WTC11 (cell line): ENCODE results near the gene MYH9. TPM values are rescaled to one million over a fixed set of nuclear protein-coding genes. Genes with fewer than 3 reads are reported as not detected.
A peak's percentile ranks its signal among the peaks of the same experiment; 100 is the strongest.

Experiments
- ATAC-seq: fragments of 200-7000 bp; cut with Tn5 transposase; 2 replicates; pipeline ENCODE4 v1.10.0; 2021; ENCODE audit warnings: mild to moderate bottlenecking, moderate library complexity
- CTCF ChIA-PET: fragments of 300-600 bp; sonication (Branson Sonifier 250); formaldehyde crosslinking; loops from one replicate; lab custom pipeline; 2021; ENCODE audit warnings: antibody characterized with exemption; lab: Charles Lee
- POLR2A ChIA-PET: fragments of 350-600 bp; sonication (Branson Sonifier 250); formaldehyde crosslinking; loops from one replicate; lab custom pipeline; 2021; ENCODE audit warnings: antibody characterized with exemption; lab: Charles Lee
- DNase-seq: peaks from one replicate; pipeline ENCODE4 v3.0.0; 2021; ENCODE audit warnings: low spot score
- H3K27ac Mint-ChIP-seq: 2 replicates; pipeline ENCODE4 v1.8.0; 2021; ENCODE audit warnings: mixed read lengths
- H3K27me3 Mint-ChIP-seq: 2 replicates; pipeline ENCODE4 v1.8.0; 2021; ENCODE audit warnings: low read depth, mild to moderate bottlenecking, moderate library complexity, mixed read lengths
- H3K36me3 Mint-ChIP-seq: 2 replicates; pipeline ENCODE4 v1.8.0; 2021; ENCODE audit warnings: mixed read lengths
- H3K4me1 Mint-ChIP-seq: 2 replicates; pipeline ENCODE4 v1.8.0; 2022; ENCODE audit warnings: mixed read lengths
- H3K4me3 Mint-ChIP-seq: 2 replicates; pipeline ENCODE4 v1.8.0; 2021; ENCODE audit warnings: mild to moderate bottlenecking, moderate library complexity, mixed read lengths
- H3K9me3 Mint-ChIP-seq: 2 replicates; pipeline ENCODE4 v1.8.0; 2021; ENCODE audit warnings: mixed read lengths
- ESRRA ChIP-seq: sonication (generic); formaldehyde crosslinking; IDR thresholded peaks from 2 replicates; pipeline ENCODE4 v1.8.1; 2022; ENCODE audit warnings: mild to moderate bottlenecking, missing genetic modification reagents, borderline replicate concordance
- ETV6 ChIP-seq: sonication (generic); formaldehyde crosslinking; IDR thresholded peaks from 2 replicates; pipeline ENCODE4 v1.8.1; 2022; ENCODE audit warnings: mild to moderate bottlenecking, missing genetic modification reagents
- FOXJ3 ChIP-seq: sonication (generic); formaldehyde crosslinking; IDR thresholded peaks from 2 replicates; pipeline ENCODE4 v1.9.0; 2021; ENCODE audit warnings: missing genetic modification reagents, mild to moderate bottlenecking, borderline replicate concordance
- IRF2 ChIP-seq: sonication (generic); formaldehyde crosslinking; IDR thresholded peaks from 2 replicates; pipeline ENCODE4 v1.8.0; 2022; ENCODE audit warnings: low read depth, missing genetic modification reagents, borderline replicate concordance
- KAT7 ChIP-seq: sonication (generic); formaldehyde crosslinking; IDR thresholded peaks from 2 replicates; pipeline ENCODE4 v1.8.1; 2023; ENCODE audit warnings: missing genetic modification reagents, mild to moderate bottlenecking, borderline replicate concordance
- MLX ChIP-seq: sonication (generic); formaldehyde crosslinking; IDR thresholded peaks from 2 replicates; pipeline ENCODE4 v1.8.1; 2023; ENCODE audit warnings: mild to moderate bottlenecking, missing genetic modification reagents, moderate library complexity
- MYBL2 ChIP-seq: sonication (generic); formaldehyde crosslinking; IDR thresholded peaks from 2 replicates; pipeline ENCODE4 v1.8.1; 2023; ENCODE audit warnings: mild to moderate bottlenecking, moderate library complexity, missing genetic modification reagents
- RORB ChIP-seq: fragments of 250-450 bp; sonication (Bioruptor Pico); IDR thresholded peaks from 2 replicates; pipeline ENCODE4 v1.9.0; 2021; ENCODE audit warnings: mild to moderate bottlenecking
- SMAD4 ChIP-seq: sonication (generic); formaldehyde crosslinking; IDR thresholded peaks from 2 replicates; pipeline ENCODE4 v1.8.0; 2022; ENCODE audit warnings: mild to moderate bottlenecking, missing genetic modification reagents
- SP1 ChIP-seq: sonication (generic); formaldehyde crosslinking; conservative IDR thresholded peaks from 2 replicates; pipeline ENCODE4 v1.8.1; 2022; ENCODE audit warnings: missing genetic modification reagents
- ZMAT4 ChIP-seq: fragments of 250-450 bp; sonication (Bioruptor Pico); IDR thresholded peaks from 2 replicates; pipeline ENCODE4 v1.9.0; 2021; ENCODE audit warnings: mild to moderate bottlenecking
- ZNF121 ChIP-seq: sonication (generic); formaldehyde crosslinking; IDR thresholded peaks from 2 replicates; pipeline ENCODE4 v1.8.0; 2023; ENCODE audit warnings: missing genetic modification reagents
- ZNF281 ChIP-seq: sonication (generic); formaldehyde crosslinking; IDR thresholded peaks from 2 replicates; pipeline ENCODE4 v1.8.0; 2023; ENCODE audit warnings: mild to moderate bottlenecking, missing genetic modification reagents
- ZNF425 ChIP-seq: fragments of 250-450 bp; sonication (Bioruptor Pico); conservative IDR thresholded peaks from 2 replicates; pipeline ENCODE4 v1.9.0; 2021; ENCODE audit warnings: mild to moderate bottlenecking
- ZNF532 ChIP-seq: fragments of 250-450 bp; sonication (Bioruptor Pico); IDR thresholded peaks from 2 replicates; pipeline ENCODE4 v1.9.0; 2021; ENCODE audit warnings: mild to moderate bottlenecking, borderline replicate concordance
- total RNA-seq: library from RNA; stranded (reverse); gene quantifications from 3 replicates; pipeline ENCODE4 v1.2.3, GENCODE V29; 2021
- TF ChIP-seq, protein P1 (sequence below): sonication (generic); formaldehyde crosslinking; IDR thresholded peaks from 2 replicates; pipeline ENCODE4 v1.8.0; 2022; ENCODE audit warnings: mild to moderate bottlenecking, missing genetic modification reagents
- TF ChIP-seq, protein P2 (sequence below): sonication (generic); formaldehyde crosslinking; IDR thresholded peaks from 2 replicates; pipeline ENCODE4 v1.8.1; 2023; ENCODE audit warnings: mild to moderate bottlenecking, missing genetic modification reagents, moderate library complexity

MYH9 gene
- total RNA-seq, 1 experiment from 2014 or later, result 277 TPM

GRCh38 chr22:36355894-36356293 lies 31.9 kb downstream of the MYH9 start:
- Mint-ChIP-seq H3K27ac (peak overlapping the region; percentile 92), H3K27me3 (no peaks in the 10 kb centered on the region), H3K36me3 (no peaks in the 10 kb centered on the region; the same call in 1 of the 2 replicates), H3K4me3 (no peak overlapping the region), H3K4me1 (peaks cover 83% of the 10 kb centered on the region), H3K9me3 (no peaks in the 10 kb centered on the region)
- no peak for ATAC-seq
- TF ChIP-seq RORB (CRISPR knock-in tag) (no peak), ZNF121 (no peak), KAT7 (CRISPR knock-in tag) (no peak), MYBL2 (CRISPR knock-in tag) (no peak), ZMAT4 (CRISPR knock-in tag) (no peak), SP1 (CRISPR knock-in tag) (no peak), ZNF281 (CRISPR knock-in tag) (no peak), IRF2 (CRISPR knock-in tag) (no peak), ETV6 (CRISPR knock-in tag) (no peak), ESRRA (CRISPR knock-in tag) (no peak), SMAD4 (CRISPR knock-in tag) (no peak), FOXJ3 (CRISPR knock-in tag) (no peak), ZNF425 (CRISPR knock-in tag) (no peak), MLX (CRISPR knock-in tag) (no peak), ZNF532 (no peak)
- TF ChIP-seq, protein P1, sequence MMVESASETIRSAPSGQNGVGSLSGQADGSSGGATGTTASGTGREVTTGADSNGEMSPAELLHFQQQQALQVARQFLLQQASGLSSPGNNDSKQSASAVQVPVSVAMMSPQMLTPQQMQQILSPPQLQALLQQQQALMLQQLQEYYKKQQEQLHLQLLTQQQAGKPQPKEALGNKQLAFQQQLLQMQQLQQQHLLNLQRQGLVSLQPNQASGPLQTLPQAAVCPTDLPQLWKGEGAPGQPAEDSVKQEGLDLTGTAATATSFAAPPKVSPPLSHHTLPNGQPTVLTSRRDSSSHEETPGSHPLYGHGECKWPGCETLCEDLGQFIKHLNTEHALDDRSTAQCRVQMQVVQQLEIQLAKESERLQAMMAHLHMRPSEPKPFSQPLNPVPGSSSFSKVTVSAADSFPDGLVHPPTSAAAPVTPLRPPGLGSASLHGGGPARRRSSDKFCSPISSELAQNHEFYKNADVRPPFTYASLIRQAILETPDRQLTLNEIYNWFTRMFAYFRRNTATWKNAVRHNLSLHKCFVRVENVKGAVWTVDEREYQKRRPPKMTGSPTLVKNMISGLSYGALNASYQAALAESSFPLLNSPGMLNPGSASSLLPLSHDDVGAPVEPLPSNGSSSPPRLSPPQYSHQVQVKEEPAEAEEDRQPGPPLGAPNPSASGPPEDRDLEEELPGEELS (CRISPR knock-in tag), result no peak
- TF ChIP-seq, protein P2, sequence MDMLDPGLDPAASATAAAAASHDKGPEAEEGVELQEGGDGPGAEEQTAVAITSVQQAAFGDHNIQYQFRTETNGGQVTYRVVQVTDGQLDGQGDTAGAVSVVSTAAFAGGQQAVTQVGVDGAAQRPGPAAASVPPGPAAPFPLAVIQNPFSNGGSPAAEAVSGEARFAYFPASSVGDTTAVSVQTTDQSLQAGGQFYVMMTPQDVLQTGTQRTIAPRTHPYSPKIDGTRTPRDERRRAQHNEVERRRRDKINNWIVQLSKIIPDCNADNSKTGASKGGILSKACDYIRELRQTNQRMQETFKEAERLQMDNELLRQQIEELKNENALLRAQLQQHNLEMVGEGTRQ (CRISPR knock-in tag), result no peak
- ChIA-PET CTCF (interaction anchor here (0.8 to 1.1 kb wide), 2 partner anchors 9 to 173 kb away, joined by 3 read pairs; partner anchors contain the start of gene EIF3D), POLR2A (interaction anchor here (0.9 to 2.3 kb wide), 2 partner anchors 9 to 55 kb away, joined by 3 to 5 read pairs; no protein-coding TSS in a partner anchor)
- DNase-seq, result no peak
